Subcutaneous adipose tissue (tissue), 4 donors: ENCODE data around the gene BCLAF1. TPM values are rescaled to one million over a fixed set of nuclear protein-coding genes. Genes with fewer than 3 reads are reported as not detected.

Experiments used
- total RNA-seq, 4 donors: library from RNA; depleted of rRNA; stranded (reverse); fragments of >200 nt; gene quantifications; one replicate each; pipeline ENCODE4 v1.1.0, GENCODE V29; 2016
- TF ChIP-seq, protein P1 (sequence below): fragments of 450-650 bp; IDR thresholded peaks from one replicate; pipeline ENCODE4 v1.5.1; 2016; ENCODE audit warnings: low read depth, mild to moderate bottlenecking, control low read depth, antibody characterized with exemption, moderate library complexity

BCLAF1 gene
- total RNA-seq, 4 donors from 2014 or later, result 96.1 to 215 (median 116) TPM

DNA sequence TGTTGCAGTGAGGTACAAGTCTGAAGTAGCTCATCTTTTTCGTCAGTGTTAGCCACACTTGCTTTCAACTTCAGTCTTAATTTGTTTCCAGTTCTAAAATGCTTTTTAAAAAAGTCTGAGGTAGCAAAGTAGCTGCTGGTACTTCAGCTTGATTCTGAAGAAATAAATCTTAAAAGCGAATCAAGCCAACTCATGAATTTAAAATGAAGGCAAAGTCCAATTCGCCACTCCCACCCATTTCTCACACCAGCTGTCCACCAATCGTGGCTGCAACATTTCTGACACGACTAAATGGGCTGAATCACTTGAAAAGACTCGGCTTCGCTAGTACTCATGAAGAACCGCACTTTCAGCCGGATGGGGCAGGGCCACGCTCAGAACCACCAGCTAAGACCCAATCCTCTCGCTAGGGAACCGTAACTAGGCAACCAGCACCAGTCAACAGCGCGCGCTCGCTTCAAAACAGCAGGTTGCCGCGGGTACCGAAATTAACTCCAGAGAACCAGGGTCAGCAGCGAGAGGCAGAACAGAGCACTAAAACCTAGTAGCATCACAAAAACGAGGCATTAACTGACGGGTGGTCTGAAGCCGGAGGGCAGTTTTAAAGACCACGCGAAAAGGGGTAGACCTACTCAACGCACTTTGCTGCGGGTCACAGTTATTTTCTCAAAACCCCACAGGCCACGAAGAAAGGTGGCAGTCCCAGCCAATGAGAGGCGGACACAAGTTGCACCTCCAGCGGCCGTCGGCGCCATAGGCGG, 900 bp downstream of the BCLAF1 start:
- TF ChIP-seq, protein P1, sequence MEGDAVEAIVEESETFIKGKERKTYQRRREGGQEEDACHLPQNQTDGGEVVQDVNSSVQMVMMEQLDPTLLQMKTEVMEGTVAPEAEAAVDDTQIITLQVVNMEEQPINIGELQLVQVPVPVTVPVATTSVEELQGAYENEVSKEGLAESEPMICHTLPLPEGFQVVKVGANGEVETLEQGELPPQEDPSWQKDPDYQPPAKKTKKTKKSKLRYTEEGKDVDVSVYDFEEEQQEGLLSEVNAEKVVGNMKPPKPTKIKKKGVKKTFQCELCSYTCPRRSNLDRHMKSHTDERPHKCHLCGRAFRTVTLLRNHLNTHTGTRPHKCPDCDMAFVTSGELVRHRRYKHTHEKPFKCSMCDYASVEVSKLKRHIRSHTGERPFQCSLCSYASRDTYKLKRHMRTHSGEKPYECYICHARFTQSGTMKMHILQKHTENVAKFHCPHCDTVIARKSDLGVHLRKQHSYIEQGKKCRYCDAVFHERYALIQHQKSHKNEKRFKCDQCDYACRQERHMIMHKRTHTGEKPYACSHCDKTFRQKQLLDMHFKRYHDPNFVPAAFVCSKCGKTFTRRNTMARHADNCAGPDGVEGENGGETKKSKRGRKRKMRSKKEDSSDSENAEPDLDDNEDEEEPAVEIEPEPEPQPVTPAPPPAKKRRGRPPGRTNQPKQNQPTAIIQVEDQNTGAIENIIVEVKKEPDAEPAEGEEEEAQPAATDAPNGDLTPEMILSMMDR, result no peak

- TF ChIP-seq, protein P1, result no peak
Measured at GRCh38 chr6:136284909-136285308, 4.7 kb downstream of the BCLAF1 start.

DNA sequence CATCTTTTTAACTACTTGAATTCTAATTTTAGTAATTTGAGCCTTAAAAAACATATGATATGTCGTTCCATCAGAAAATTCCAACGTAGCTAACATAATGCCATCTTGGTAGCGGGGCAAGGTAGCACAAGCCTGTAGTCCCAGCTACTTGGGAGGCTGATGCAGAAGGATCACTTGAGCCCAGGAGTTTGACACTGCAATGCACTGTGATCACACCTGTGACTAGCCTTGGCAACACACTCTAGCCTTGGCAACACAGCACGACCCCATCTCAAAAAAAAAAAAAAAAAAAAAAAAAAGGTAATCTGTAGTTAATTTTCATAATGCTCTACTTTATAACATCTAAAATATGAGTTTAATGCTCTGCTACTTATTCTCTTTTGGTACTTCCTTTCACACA, 6.7 kb downstream of the BCLAF1 start:
- TF ChIP-seq, protein P1, result no peak

DNA sequence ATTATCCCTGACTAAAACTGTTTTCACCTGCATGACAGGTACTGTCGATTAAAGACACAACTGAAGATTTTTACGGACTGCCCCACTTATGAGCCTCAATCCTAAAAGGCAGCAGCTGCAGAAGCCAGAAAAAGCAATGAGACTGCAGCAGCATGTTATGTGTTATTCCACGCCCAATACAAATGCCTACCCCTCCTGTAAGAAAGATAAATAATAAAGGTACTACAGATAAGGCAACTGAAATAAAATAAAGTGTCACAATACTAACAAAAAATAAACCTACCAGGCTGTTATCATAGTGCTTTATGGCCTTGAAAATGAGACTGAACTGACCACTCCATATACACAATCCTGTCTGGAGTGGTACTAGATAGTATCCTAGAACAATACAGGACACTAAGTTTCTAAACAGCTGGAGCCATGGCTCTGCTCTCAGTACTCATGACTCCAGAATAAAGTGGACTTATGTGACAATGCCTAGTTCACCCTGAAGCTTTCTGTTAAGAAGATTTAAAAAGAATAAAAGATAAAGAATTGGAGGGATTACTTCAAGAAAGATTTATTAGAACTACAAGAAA, 9.5 kb downstream of the BCLAF1 start:
- TF ChIP-seq, protein P1, result no peak

DNA sequence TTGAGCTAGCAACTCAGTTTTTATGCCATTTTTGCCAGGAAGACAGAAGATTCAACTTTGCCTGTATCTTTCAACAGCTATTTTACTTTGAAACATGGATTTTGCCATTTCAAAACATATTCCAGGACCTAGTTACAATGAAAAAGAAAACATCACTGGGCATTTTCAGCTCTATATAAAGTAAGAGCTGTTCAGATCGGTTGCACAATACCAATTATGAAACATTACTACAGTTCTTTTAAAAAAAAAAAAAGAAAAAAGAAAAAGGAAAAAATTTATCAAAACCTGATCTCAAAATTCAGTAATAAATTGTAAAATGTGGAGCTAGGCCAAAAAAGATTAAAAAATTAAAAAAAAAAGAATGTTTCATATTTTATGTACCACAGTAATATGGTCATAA, 15.6 kb downstream of the BCLAF1 start:
- TF ChIP-seq, protein P1, result no peak

DNA sequence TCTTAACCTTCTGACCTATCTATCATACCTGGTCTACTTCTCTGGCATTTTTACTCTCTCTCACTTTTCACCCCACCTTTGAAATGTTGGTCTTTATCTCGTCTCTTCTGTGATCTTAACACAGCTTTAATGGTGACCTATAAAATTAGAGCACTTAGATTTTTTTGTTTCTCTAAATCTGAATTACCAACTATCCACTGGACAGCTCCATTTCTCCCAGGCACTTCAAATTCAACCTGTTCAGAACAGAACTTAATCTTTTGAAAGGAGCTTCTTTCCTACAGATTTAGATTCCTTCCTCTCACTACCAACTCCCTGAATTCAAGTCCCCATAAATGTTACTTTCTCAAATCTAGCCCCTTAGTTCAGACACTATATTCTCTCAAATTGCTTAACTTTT, 24.5 kb downstream of the BCLAF1 start:
- TF ChIP-seq, protein P1, result no peak

DNA sequence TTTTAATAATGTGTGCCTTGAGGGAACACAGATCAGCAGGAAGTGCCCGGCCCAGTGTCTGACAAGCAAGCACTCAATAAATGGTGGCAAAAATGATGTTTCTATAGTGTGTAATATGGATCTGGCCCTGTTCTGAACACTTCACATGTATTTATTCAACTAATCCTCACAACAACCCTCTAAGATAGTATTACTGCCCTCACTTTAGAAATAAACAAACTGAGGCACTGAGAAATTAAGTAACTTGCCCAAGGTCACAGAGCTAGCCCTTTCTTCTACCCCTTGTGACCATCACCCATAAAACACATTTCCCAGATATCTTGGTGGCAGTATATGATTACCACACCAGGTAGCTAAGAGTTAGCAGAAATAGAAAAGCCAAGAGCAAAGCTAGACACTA, 26.7 kb downstream of the BCLAF1 start:
- TF ChIP-seq, protein P1, result no peak
